CD14-positive monocyte (primary cell): ENCODE data around the gene SHQ1. TPM values are rescaled to one million over a fixed set of nuclear protein-coding genes. Genes with fewer than 3 reads are reported as not detected.

Experiments used
- DNase-seq, 3 donors: peaks; one replicate each; pipeline ENCODE4 v3.0.0-alpha.2; 2011 to 2022
- H2AFZ ChIP-seq: 2 replicates; pipeline ENCODE4 v1.6.0; 2012; ENCODE audit warnings: mild to moderate bottlenecking, low read depth, low read length, inconsistent platforms; ENCODE audit not compliant: insufficient read depth, poor library complexity, severe bottlenecking
- H3K27ac ChIP-seq, 2 donors: 1 replicate in 1 of 2; 2 replicates in 1 of 2; pipeline ENCODE4 v1.5.1; 2012 to 2013; ENCODE audit warnings: low read length in 2 of 2, control low read depth in 1 of 2, inconsistent platforms in 1 of 2, low read depth in 1 of 2, mild to moderate bottlenecking in 1 of 2
- H3K27me3 ChIP-seq, 2 donors: one replicate each; pipeline versions ENCODE4 v1.6.0 to v1.6.1; 2011 to 2013; ENCODE audit warnings: low read length in 2 of 2; ENCODE audit not compliant: control insufficient read depth in 2 of 2, insufficient read depth in 2 of 2
- H3K36me3 ChIP-seq, 2 donors: replicated peaks in 1 of 2; 1 replicate in 1 of 2; 2 replicates in 1 of 2; pipeline versions ENCODE4 v1.5.1 to v1.6.1; 2012 to 2013; ENCODE audit warnings: low read length in 2 of 2, control low read depth in 1 of 2, inconsistent platforms in 1 of 2, mild to moderate bottlenecking in 1 of 2; ENCODE audit not compliant: insufficient read depth in 2 of 2, control insufficient read depth in 1 of 2
- H3K4me1 ChIP-seq, 2 donors: 1 replicate in 1 of 2; 2 replicates in 1 of 2; pipeline versions ENCODE4 v1.5.1 to v1.6.1; 2012 to 2013; ENCODE audit warnings: low read length in 2 of 2, control low read depth in 1 of 2, inconsistent platforms in 1 of 2, mild to moderate bottlenecking in 1 of 2, moderate library complexity in 1 of 2; ENCODE audit not compliant: insufficient read depth in 2 of 2, control insufficient read depth in 1 of 2
- H3K4me2 ChIP-seq: replicated peaks from 2 replicates; pipeline ENCODE3; 2012; ENCODE audit warnings: low read length, moderate library complexity, mild to moderate bottlenecking; ENCODE audit not compliant: poor library complexity, severe bottlenecking; ENCODE audit errors: extremely low read depth
- H3K4me3 ChIP-seq, 3 experiments: fragments of 200-600 bp in 1 of 3; sonication (generic) in 1 of 3; replicated peaks in 1 of 3; 1 replicate in 2 of 3; 2 replicates in 1 of 3; pipeline ENCODE4 v1.5.1; 2011 to 2013; ENCODE audit warnings: low read length in 3 of 3, mild to moderate bottlenecking in 3 of 3, control low read depth in 2 of 3, low read depth in 2 of 3, inconsistent platforms in 1 of 3, moderate library complexity in 1 of 3
- H3K79me2 ChIP-seq: 2 replicates; pipeline ENCODE4 v1.6.0; 2012; ENCODE audit warnings: mild to moderate bottlenecking, control low read depth, inconsistent platforms, low read length, moderate library complexity; ENCODE audit not compliant: insufficient read depth
- H3K9ac ChIP-seq: 2 replicates; pipeline ENCODE4 v1.6.0; 2017; ENCODE audit warnings: low read length, mild to moderate bottlenecking; ENCODE audit not compliant: insufficient read depth, poor library complexity, severe bottlenecking
- H3K9me3 ChIP-seq, 2 donors: replicated peaks in 1 of 2; 1 replicate in 1 of 2; 2 replicates in 1 of 2; pipeline versions ENCODE4 v1.5.1 to v1.6.1; 2012 to 2013; ENCODE audit warnings: low read length in 2 of 2, control low read depth in 1 of 2; ENCODE audit not compliant: control insufficient read depth in 1 of 2, insufficient read depth in 1 of 2
- H4K20me1 ChIP-seq: 2 replicates; pipeline ENCODE4 v1.6.0; 2012; ENCODE audit warnings: mild to moderate bottlenecking, low read length, control low read depth, moderate library complexity; ENCODE audit not compliant: insufficient read depth
- H3K27ac Mint-ChIP-seq, 7 donors: one replicate each; pipeline ENCODE4 v1.8.0; 2020; ENCODE audit warnings: mild to moderate bottlenecking in 7 of 7, mixed read lengths in 7 of 7, moderate library complexity in 6 of 7, inconsistent platforms in 2 of 7
- H3K27me3 Mint-ChIP-seq, 3 donors: one replicate each; pipeline ENCODE4 v1.8.0; 2021 to 2022; ENCODE audit warnings: low read depth in 3 of 3, mild to moderate bottlenecking in 3 of 3, mixed read lengths in 3 of 3, moderate library complexity in 3 of 3, inconsistent platforms in 1 of 3
- H3K36me3 Mint-ChIP-seq, 2 donors: one replicate each; pipeline ENCODE4 v1.8.0; 2020; ENCODE audit warnings: mixed read lengths in 2 of 2, inconsistent platforms in 1 of 2, mild to moderate bottlenecking in 1 of 2
- H3K4me1 Mint-ChIP-seq: one replicate; pipeline ENCODE4 v1.8.0; 2020; ENCODE audit warnings: mild to moderate bottlenecking, mixed read lengths
- H3K4me3 Mint-ChIP-seq, 2 donors: one replicate each; pipeline ENCODE4 v1.8.0; 2020; ENCODE audit warnings: mild to moderate bottlenecking in 2 of 2, mixed read lengths in 2 of 2, moderate library complexity in 1 of 2
- H3K9me3 Mint-ChIP-seq, 7 donors: one replicate each; pipeline ENCODE4 v1.8.0; 2020 to 2022; ENCODE audit warnings: mixed read lengths in 7 of 7, mild to moderate bottlenecking in 6 of 7, moderate library complexity in 6 of 7, inconsistent platforms in 2 of 7
- CTCF ChIP-seq: fragments of 200-600 bp; IDR thresholded peaks from one replicate; pipeline ENCODE4 v1.8.0; 2022; ENCODE audit warnings: antibody characterized with exemption, mild to moderate bottlenecking
- WGBS: methylation state at CpG from one replicate; pipeline ENCODE4 v1.1.5; 2013; ENCODE audit warnings: missing lambda C conversion rate; ENCODE audit not compliant: insufficient coverage; 5-methylcytosine and 5-hydroxymethylcytosine counted together
- intact Hi-C, 2 donors: fragments of 100-400 bp; cut with micrococcal nuclease; formaldehyde crosslinking; loops; one replicate each; pipeline versions ENCODE4 v1.15.0 to v1.15.1; 2023
- polyA plus RNA-seq, 3 donors: library from polyadenylated mRNA; depleted of rRNA in 1 of 3; unstranded in 2 of 3; stranded (reverse) in 1 of 3; fragments of 300-500 nt in 2 of 3; fragments of >200 nt in 1 of 3; fragmentation: Illumina TruSeq in 2 of 3; gene quantifications; 1 replicate in 2 of 3; 2 replicates in 1 of 3; pipeline ENCODE4 v1.2.3, GENCODE V29; 2012 to 2021

The SHQ1 gene
- polyA plus RNA-seq, 3 donors, result 3.5 to 31.6 (median 8.2) TPM

- Histone ChIP-seq H3K9ac (no peak overlapping the region), H2AFZ (no peak overlapping the region), H3K9me3 (no peaks in the 10 kb centered on the region), H3K4me3 (no peak overlapping the region), H3K4me1 (peaks cover 13 to 15% of the 10 kb centered on the region in 2 donors), H3K36me3 (no peaks in the 10 kb centered on the region), H4K20me1 (no peaks in the 10 kb centered on the region), H3K27ac (no peak overlapping the region), H3K27me3 (peaks cover 2 to 17% of the 10 kb centered on the region in 2 donors), H3K4me2 (no peak overlapping the region), H3K79me2 (no peaks in the 10 kb centered on the region)
- Mint-ChIP-seq H3K27ac (no peak overlapping the region), H3K4me3 (no peak overlapping the region), H3K9me3 (peaks cover 0 to 2% (median 0%) of the 10 kb centered on the region in 7 donors), H3K27me3 (peaks cover 11 to 39% (median 13%) of the 10 kb centered on the region in 3 donors), H3K4me1 (peaks cover 25% of the 10 kb centered on the region), H3K36me3 (peaks cover 8 to 9% of the 10 kb centered on the region in 2 donors)
- DNase-seq, result no peak
- no peak for TF ChIP-seq CTCF
- WGBS, result no CpG with 5 or more reads among the region's 1 CpG
- intact Hi-C loops, result no loop called here
Observed at GRCh38 chr3:72744330-72744729, 103.9 kb downstream of the SHQ1 start.

- Mint-ChIP-seq H3K27ac (peak overlapping the region in 1 of 7 donors; percentile 37), H3K4me1 (peaks cover 22% of the 10 kb centered on the region), H3K36me3 (peaks cover 7 to 11% of the 10 kb centered on the region in 2 donors), H3K4me3 (peak overlapping the region; percentile 78 to 93), H3K9me3 (peaks cover 4 to 16% (median 8%) of the 10 kb centered on the region in 7 donors), H3K27me3 (peaks cover 31 to 45% (median 31%) of the 10 kb centered on the region in 3 donors)
- Histone ChIP-seq H3K79me2 (no peaks in the 10 kb centered on the region), H2AFZ (no peak overlapping the region), H3K4me3 (no peak overlapping the region), H4K20me1 (no peaks in the 10 kb centered on the region), H3K27ac (no peak overlapping the region), H3K9me3 (peaks cover 2 to 4% of the 10 kb centered on the region in 2 donors), H3K9ac (no peak overlapping the region), H3K36me3 (no peaks in the 10 kb centered on the region), H3K4me1 (peaks cover 9 to 14% of the 10 kb centered on the region in 2 donors), H3K27me3 (peaks cover 12 to 28% of the 10 kb centered on the region in 2 donors), H3K4me2 (peak overlapping the region; percentile 73)
- intact Hi-C loops, result no loop called here
- WGBS, result 73% methylated on average over 3 of the region's 6 CpGs
- no peak for DNase-seq
- no peak for TF ChIP-seq CTCF
Observed at GRCh38 chr3:72739531-72740466, 108.4 kb downstream of the SHQ1 start.
